GM18870 (cell line): ENCODE measurements around the gene BTNL9.
"Not testable (repeated sequence)": the region's sequence is repeated elsewhere in the genome, so short reads cannot be mapped to it uniquely, and the experiment has no call there.

Experiments
- ATAC-seq: cut with Tn5 transposase; IDR thresholded peaks from one replicate; pipeline ENCODE4 v1.9.1; 2021; ENCODE audit warnings: moderate library complexity; ENCODE audit not compliant: unreplicated experiment

The BTNL9 gene

DNA sequence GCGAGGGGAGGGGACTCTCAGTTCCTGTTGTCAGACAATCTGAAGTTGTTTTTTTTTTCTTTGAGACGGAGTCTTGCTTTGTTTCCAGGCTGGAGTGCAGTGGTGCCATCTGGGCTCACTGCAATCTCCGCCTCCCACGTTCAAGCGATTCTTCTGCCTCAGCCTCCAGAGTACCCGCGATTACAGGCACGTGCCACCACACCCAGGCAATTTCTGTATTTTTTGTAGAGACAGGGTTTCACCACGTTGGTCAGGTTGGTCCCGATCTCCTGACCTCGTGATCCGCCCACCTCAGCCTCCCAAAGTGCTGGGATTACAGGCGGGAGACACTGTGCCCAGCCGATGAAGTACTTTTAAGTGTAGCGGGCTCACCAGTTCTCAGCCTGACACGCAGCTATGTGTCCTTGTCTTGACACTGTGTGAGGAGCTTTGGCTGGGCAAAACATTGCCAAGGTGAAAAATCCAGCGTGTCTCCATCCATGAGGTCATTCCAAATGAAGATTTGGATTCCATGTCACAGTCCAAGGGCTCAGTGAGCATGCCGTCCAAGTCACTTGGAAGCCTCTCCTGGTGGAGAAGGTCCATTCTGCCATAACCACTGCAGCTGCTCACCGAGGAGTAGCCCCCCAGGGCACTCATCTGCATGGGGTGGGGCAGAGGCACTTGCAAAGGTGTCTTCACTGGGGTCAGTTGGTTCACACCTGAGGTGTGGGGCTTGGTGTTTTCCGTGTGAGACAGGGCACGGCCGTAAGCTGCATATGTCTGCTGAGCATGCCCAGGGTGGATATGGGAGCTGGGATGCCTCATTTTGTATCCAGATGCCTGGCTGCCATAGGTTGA, 58.9 kb downstream of the BTNL9 start:
- no peak for ATAC-seq

DNA sequence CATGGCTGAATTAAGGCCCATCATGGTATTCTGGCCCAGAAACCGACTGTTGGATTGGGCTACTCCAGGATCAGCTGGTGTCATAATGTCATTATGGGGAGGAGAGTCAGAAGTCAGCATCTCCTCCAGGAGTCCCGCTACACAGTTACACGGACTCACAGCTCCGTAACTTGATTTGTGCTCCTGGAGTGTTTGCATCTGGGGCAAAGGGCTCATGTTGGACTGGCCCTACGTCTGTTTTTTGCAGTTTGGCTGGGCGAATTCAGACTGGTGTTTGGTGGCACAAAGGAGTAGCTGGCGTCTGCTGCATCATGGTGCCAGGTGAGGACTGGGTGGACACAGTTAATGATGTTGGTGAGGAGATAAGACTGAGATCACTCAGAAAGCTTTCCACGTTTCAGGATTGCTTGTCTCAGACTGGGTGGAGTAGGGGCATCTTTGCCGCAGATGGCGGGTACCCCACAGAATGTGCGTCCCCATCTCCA, 59.6 kb downstream of the BTNL9 start:
- no peak for ATAC-seq

- ATAC-seq, result no peak
These were observed 60.2 kb downstream of the BTNL9 start for GRCh38 chr5:181100121-181100875.

DNA sequence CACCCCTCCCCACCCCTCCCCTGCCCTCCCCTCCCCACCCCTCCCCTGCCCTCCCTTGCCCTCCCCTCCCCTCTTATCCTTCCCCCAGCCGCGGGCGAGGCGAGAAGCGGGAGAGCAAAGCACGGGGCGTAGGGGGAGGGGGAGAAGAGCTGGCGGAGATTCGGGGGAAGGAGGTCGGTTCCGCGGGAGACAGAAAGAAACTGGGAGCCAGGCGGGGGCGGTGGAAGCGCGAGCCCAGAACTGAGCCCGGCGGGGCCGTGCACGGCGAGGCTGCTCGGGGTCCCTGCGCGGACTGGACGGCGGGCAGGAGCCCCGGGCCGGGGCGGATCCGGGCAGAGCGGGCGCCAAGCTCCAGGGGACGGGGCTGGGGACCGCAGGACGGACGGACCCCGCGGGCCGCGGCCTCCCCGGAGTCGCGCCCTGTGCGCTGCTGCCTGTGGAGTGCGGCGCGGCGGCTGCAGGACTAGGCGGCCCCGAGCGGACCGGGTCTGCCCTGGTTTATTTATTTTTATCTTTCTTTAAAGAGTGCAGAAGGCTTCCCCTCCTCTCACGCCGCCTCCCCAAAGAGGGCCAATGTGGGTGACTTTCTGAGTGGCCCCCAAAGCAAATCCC, 61.1 kb downstream of the BTNL9 start:
- ATAC-seq, result not testable (repeated sequence)

DNA sequence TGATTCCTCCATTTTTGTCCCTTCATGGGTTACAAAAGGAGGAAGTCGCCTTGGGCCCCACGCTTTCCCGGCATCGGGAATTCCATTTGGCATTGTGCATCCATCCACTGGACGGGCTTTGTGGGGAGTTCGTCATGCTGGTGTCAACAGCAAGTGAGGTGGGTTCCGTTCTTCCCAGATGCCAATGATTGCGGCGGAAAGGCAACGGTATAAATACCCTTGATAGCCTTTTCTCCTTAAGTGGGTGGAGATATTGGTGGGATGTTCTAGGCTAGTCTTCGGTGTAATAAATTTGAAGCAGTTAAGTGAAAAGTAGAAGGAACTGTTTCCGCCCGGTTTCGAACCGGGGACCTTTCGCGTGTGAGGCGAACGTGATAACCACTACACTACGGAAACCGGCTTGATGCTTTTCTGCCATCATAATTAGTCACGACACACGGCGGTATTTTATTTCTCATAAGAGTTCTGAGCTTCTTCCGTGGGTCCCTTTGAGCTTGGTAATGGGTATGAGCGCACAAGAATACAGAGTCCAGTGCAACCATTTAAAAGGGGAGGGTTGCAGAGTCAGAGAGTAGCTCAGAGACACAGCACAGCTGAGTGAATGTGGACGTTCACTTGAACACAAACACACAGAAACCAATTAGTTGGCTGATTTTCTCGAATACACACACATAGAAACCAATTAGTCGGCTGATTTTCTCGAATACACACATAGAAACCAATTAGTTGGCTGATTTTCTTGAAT, 62.0 kb downstream of the BTNL9 start:
- ATAC-seq, result not testable (repeated sequence)

DNA sequence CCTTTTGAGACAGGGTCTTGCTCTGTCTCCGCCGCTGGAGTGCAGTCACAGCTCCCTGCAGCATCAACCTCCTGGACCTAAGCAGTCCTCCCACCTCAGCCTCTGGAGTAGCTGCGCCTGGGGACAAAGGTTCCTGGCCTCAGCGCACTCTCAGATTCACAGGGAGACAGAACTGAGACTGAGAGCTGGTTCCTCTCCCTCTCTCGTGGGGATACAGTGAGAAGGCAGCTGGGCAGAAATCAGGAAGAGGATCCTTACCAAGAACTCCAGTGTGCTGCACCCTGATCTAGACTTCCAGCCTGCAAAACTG, 64.1 kb downstream of the BTNL9 start:
- not testable (repeated sequence) for ATAC-seq

DNA sequence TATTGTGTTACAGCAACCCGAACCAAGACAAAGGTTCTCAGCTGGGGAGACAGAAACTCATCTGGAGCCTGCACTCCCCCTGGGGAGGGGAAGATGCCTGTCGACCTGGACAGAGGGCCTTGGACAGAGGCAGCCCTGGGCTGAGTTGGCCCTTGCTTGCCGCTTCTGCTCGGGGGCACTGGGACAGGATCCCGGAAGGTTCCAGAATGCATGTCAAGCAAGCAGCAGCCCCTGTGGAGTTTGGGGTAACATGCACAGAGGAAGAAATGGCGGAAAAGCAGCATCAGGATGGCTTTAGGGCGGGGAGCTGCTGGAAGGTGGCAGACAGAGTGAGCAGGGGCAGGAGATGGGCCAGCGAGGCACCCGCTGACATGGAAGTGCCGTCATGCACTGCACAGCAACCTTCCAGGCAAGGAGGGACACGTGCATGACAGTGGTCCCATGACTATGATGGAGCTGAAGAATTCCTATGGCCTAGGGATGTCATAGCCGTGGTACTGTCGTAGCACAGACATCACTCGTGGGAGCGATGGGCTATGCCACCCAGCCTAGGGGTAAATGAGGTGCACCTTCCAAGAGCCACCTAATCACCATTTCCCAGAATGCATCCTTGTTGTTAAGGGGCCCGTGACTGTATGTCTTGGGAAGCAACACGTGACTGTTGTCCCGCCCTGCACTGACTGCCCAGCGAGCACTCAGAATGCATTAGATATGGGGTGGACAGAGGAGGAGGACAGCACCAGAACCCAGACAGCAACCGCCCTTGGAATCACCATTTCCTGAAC, 64.7 kb downstream of the BTNL9 start:
- not testable (repeated sequence) for ATAC-seq

DNA sequence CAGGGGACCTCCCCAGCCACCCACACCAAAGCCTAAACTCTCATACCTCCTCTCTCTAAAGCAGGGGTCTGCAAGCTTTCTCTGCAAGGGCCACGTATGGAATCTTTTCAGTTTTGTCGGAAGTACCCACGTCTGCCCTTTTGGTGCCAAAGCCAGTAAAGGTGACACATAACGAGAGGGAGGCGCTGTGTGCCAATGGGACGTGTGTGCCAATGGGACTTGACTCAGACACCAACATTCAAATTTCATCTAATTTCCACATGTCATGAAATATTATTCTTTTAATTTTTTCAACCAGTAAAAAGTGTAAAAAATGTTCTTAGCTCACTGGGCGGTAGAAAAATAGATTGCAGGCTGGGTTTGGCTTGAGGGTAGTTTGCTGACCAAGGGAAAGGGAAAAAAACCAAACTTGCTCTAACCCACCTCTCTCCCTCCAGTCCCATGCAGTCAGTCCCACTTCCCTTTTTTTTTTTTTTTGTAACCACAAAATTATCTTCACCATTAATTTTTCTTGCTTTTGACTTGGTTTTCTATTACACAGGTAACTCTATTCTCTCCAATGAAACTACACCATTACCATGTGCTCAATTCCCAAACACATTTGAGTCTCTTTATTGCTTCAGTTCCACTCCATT, 65.4 kb downstream of the BTNL9 start:
- ATAC-seq, result no peak

GRCh38 chr5:181107699-181108098, 67.6 kb downstream of the BTNL9 start:
- ATAC-seq, result no peak

DNA sequence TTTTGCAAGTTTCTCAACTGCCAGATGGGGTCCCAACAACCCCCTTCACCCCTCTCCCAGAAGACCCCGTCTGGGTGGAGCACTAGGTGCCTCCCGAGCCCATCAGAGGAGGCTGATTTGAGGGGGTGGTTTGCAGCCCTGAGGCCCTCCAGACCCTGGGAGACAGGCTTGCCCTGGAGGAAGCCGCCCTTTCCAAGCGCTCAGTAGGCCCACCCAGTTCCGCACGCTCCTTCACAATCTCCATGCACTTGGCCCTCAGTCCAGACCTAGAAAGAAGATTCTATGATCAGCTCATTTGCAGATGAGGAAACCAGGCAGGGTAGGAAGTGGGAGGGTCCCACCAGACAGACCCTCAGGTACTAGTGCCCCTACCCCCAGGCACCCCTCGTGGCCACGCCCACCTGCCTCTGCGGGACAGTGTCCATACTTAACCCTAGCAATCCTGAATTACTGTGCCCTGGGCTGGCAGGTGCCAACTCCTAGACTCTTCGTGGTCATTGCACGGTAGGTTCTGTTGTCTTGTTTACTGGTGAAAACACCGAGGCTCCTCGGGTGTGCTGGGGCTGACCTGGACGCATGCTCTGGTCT, 68.6 kb downstream of the BTNL9 start:
- no peak for ATAC-seq

DNA sequence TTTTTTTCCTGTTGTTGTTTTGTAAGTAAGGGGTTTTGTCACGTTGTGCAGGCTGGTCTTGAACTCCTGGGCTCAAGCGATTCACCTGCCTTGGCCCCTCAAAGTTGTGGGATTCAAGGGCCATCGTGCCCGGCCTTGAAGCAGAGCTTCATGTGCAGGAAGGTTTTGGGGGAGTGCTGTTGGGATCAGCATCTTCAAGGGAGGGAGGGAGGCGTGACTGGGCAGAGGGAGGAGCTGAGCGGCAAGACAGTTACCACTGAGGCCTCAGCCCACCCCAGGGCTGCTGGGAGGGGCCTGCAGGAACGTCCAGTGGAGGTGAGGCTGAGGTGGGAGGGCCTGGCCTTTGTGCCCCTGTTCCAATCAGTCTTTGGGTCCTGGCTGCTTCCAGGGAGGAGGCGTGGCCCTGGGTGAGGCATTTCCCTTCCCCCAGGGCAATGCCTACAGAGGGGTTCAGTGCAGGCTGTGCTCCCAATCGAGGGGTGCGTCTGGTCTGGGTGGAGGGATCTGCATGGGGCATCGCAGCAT, 69.5 kb downstream of the BTNL9 start:
- ATAC-seq, result no peak

DNA sequence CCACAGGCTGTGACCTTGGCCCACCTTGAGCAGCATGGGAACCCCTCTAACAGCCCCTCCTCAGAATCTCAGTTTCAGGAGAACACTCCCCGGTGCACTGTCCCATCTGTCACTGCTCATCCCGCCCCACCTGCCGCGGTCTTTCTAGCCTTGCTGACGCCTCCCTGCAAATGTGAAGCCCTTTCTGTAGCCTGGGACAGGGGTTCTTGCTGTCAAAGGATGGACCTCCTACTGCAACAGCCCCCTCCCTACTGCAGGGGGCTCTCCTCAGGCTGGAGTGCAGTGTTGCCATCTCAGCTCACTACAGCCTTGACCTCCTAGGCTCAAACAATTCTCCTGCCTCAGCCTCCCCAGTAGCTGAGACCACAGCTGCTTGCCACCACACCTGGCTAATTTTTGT, 70.9 kb downstream of the BTNL9 start:
- no peak for ATAC-seq
